ENCODE data around the gene CHCHD5. TPM values are rescaled to one million over a fixed set of nuclear protein-coding genes. Genes with fewer than 3 reads are reported as not detected.

CHCHD5 gene
- total RNA-seq, 1 experiment from 2014 or later, result 37.1 TPM

- Histone ChIP-seq H3K9me3 (ENCODE audit: low read depth, low read length, poor library complexity, severe bottlenecking) (no peaks in the 10 kb centered on the region), H3K4me1 (ENCODE audit: insufficient read depth, low read length, poor library complexity, severe bottlenecking) (peaks cover 6% of the 10 kb centered on the region), H3K27me3 (replicated peaks; ENCODE audit: insufficient read depth, low read depth, low read length, poor library complexity) (no peaks in the 10 kb centered on the region), H3K27ac (ENCODE audit: low read depth, low read length, poor library complexity, severe bottlenecking) (no peak overlapping the region), H3K4me3 (ENCODE audit: low read depth, low read length, poor library complexity, severe bottlenecking) (no peak overlapping the region), H3K36me3 (ENCODE audit: insufficient read depth, low read length, poor library complexity, severe bottlenecking) (no peaks in the 10 kb centered on the region)
- no peak for TF ChIP-seq CTCF (conservative IDR thresholded peaks at IDR 0.05; ENCODE audit: low read depth, low read length)
- TF ChIP-seq EZH2 (IDR thresholded peaks at IDR 0.05; ENCODE audit: borderline replicate concordance, low read depth, low read length, poor library complexity, severe bottlenecking), result no peak
- ChIA-PET POLR2A (ENCODE audit: low non-redundant PET) (interaction anchor here (0.7 kb wide), 2 partner anchors 9 to 18 kb away, joined by 3 to 21 read pairs; no protein-coding TSS in a partner anchor), CTCF (interaction anchor here (1.2 to 1.7 kb wide), 4 partner anchors 18 to 314 kb away, joined by 3 to 9 read pairs (median 4); partner anchors contain the start of gene SLC20A1)
- no TSS peak for BruUV-seq (replicated peaks)
- intact Hi-C loops (cut with micrococcal nuclease; ENCODE audit: unreplicated experiment), result loop anchor here (1.0 to 5.0 kb wide), 3 partner anchors 63 to 330 kb away; no protein-coding TSS in a partner anchor
- peak; percentile 53 for DNase-seq (ENCODE audit: low spot score)
Measured at GRCh38 chr2:112627060-112628040, 42.9 kb downstream of the CHCHD5 start.

- Histone ChIP-seq H3K36me3 (ENCODE audit: insufficient read depth, low read length, poor library complexity, severe bottlenecking) (no peaks in the 10 kb centered on the region), H3K27me3 (replicated peaks; ENCODE audit: insufficient read depth, low read depth, low read length, poor library complexity) (no peaks in the 10 kb centered on the region), H3K9me3 (ENCODE audit: low read depth, low read length, poor library complexity, severe bottlenecking) (no peaks in the 10 kb centered on the region), H3K4me1 (ENCODE audit: insufficient read depth, low read length, poor library complexity, severe bottlenecking) (peaks cover 6% of the 10 kb centered on the region), H3K4me3 (ENCODE audit: low read depth, low read length, poor library complexity, severe bottlenecking) (no peak overlapping the region), H3K27ac (ENCODE audit: low read depth, low read length, poor library complexity, severe bottlenecking) (no peak overlapping the region)
- intact Hi-C loops (cut with micrococcal nuclease; ENCODE audit: unreplicated experiment), result loop anchor here (5.0 kb wide), 1 partner anchor 328 kb away; no protein-coding TSS in a partner anchor
- BruUV-seq (replicated peaks), result no TSS peak
- POLR2A ChIA-PET (ENCODE audit: low non-redundant PET), result no interaction called here
- CTCF ChIA-PET, result no interaction called here
- DNase-seq (ENCODE audit: low spot score), result no peak
- no peak for TF ChIP-seq EZH2 (IDR thresholded peaks at IDR 0.05; ENCODE audit: borderline replicate concordance, low read depth, low read length, poor library complexity, severe bottlenecking)
- no peak for TF ChIP-seq CTCF (conservative IDR thresholded peaks at IDR 0.05; ENCODE audit: low read depth, low read length)
Measured at GRCh38 chr2:112629224-112629623, 44.8 kb downstream of the CHCHD5 start.

GRCh38 chr2:112629823-112630222 is 45.4 kb downstream of the CHCHD5 start:
- DNase-seq (ENCODE audit: low spot score), result no peak
- no peaks in the 10 kb centered on the region for H3K36me3 ChIP-seq (ENCODE audit: insufficient read depth, low read length, poor library complexity, severe bottlenecking)
- no peaks in the 10 kb centered on the region for H3K27me3 ChIP-seq (replicated peaks; ENCODE audit: insufficient read depth, low read depth, low read length, poor library complexity)
- TF ChIP-seq CTCF (conservative IDR thresholded peaks at IDR 0.05; ENCODE audit: low read depth, low read length), result no peak
- no peak for TF ChIP-seq EZH2 (IDR thresholded peaks at IDR 0.05; ENCODE audit: borderline replicate concordance, low read depth, low read length, poor library complexity, severe bottlenecking)
- no TSS peak for BruUV-seq (replicated peaks)
- H3K9me3 ChIP-seq (ENCODE audit: low read depth, low read length, poor library complexity, severe bottlenecking), result no peaks in the 10 kb centered on the region
- no peak overlapping the region for H3K4me3 ChIP-seq (ENCODE audit: low read depth, low read length, poor library complexity, severe bottlenecking)
- H3K4me1 ChIP-seq (ENCODE audit: insufficient read depth, low read length, poor library complexity, severe bottlenecking), result peaks cover 6% of the 10 kb centered on the region
- intact Hi-C loops (cut with micrococcal nuclease; ENCODE audit: unreplicated experiment), result loop anchor here (5.0 kb wide), 1 partner anchor 327 kb away; no protein-coding TSS in a partner anchor
- CTCF ChIA-PET, result no interaction called here
- no peak overlapping the region for H3K27ac ChIP-seq (ENCODE audit: low read depth, low read length, poor library complexity, severe bottlenecking)
- POLR2A ChIA-PET (ENCODE audit: low non-redundant PET), result no interaction called here
